Measurements from ENCODE around the gene LETM1. TPM values are rescaled to one million over a fixed set of nuclear protein-coding genes. Genes with fewer than 3 reads are reported as not detected.

Gene LETM1
- total and polyA plus RNA-seq, 2 of the 13 experiments (the other 11 are each of a cell fraction or from before 2014, with no cell fraction given): 9.7 to 41.6 TPM

DNA sequence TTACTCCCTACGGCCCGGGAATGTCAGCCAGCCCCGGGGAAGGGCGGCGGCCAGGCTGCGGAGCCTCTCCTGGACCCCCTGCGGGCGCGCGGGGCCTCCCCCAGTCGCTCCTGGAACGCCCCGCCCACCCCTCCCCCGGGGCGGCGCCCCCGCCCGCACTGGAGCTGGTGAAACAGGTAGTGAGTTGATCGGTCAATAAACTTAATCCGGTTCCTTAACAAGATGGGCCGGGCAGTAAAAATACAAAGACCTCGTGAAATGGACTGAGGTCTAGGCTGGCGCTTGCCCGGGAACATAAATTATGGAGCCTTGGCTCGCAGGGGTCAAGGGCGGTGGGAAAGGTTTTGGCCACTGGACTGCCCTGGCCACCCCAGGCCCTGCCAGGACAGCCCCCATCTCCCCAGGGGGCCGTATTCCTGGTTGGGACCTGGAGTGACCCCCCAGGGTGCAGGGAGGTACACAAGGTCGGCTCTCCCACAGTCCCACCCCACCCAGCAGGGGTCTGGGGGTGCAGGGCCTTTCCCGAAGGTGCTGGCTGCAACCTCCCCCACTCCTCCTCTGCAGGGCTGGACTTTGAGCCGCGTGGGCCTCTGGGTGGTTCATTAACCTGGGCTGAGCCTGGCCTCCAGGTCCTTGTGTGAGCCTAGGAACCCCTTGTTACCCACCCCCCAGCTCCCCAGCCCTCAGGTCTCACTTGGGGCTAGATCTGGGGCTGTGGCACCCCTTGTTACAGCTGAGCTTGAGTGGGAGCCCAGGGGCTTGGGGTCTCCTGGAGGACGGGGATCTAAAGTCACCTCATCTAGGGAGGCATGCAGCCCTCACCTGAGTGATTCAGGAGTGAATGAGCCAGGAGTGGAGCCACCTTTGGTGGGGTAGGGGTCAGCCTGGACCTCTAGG lies 60.4 kb downstream of the LETM1 start (continued):
- no peak for TF ChIP-seq RFX1 (IDR thresholded peaks at IDR 0.05)
- no peak for TF ChIP-seq NFRKB (IDR thresholded peaks at IDR 0.05)
- no peak for TF ChIP-seq MZF1 (CRISPR knock-in tag; IDR thresholded peaks at IDR 0.05; ENCODE audit: borderline replicate concordance)
- peak; percentile 70; the same call in 1 of the 2 replicates for TF ChIP-seq ZNF607 (CRISPR knock-in tag; IDR thresholded peaks at IDR 0.05; ENCODE audit: borderline replicate concordance)
- no peak; the same call in none of the 2 replicates for TF ChIP-seq MEIS2 (CRISPR knock-in tag; IDR thresholded peaks at IDR 0.05)
- peak; percentile 99 for TF ChIP-seq KDM6A (CRISPR knock-in tag; IDR thresholded peaks at IDR 0.05; ENCODE audit: low read depth)
- TF ChIP-seq ZFP36 (IDR thresholded peaks at IDR 0.05; ENCODE audit: borderline replicate concordance, low read depth, low read length, partially characterized antibody): no peak
- no peak for TF ChIP-seq FOXK2 (IDR thresholded peaks at IDR 0.05)
- no peak for TF ChIP-seq ZNF670 (CRISPR knock-in tag; IDR thresholded peaks at IDR 0.05; ENCODE audit: borderline replicate concordance)
- peak; percentile 67; the same call in 1 of the 2 replicates for TF ChIP-seq SOX5 (CRISPR knock-in tag; IDR thresholded peaks at IDR 0.05; ENCODE audit: borderline replicate concordance)
- no peak for TF ChIP-seq ETV6 (CRISPR knock-in tag; conservative IDR thresholded peaks at IDR 0.05)
- 0 out of 2 replicates have a peak, but pooled peaks have one; percentile 33 for TF ChIP-seq SOX13 (IDR thresholded peaks at IDR 0.05)
- TF ChIP-seq SOX13 (CRISPR knock-in tag; conservative IDR thresholded peaks at IDR 0.05 in 1 of 2, IDR thresholded peaks at IDR 0.05 in 1 of 2): peak in 1 of 2 experiments; percentile 71; a peak in 2 of 4 replicates
- TF ChIP-seq TSC22D2 (CRISPR knock-in tag; IDR thresholded peaks at IDR 0.05; ENCODE audit: borderline replicate concordance): peak; percentile 66; the same call in 1 of the 2 replicates
- TF ChIP-seq TBX3 (IDR thresholded peaks at IDR 0.05; ENCODE audit: borderline replicate concordance): 0 out of 2 replicates have a peak, but pooled peaks have one; percentile 25
- TF ChIP-seq, protein P1, sequence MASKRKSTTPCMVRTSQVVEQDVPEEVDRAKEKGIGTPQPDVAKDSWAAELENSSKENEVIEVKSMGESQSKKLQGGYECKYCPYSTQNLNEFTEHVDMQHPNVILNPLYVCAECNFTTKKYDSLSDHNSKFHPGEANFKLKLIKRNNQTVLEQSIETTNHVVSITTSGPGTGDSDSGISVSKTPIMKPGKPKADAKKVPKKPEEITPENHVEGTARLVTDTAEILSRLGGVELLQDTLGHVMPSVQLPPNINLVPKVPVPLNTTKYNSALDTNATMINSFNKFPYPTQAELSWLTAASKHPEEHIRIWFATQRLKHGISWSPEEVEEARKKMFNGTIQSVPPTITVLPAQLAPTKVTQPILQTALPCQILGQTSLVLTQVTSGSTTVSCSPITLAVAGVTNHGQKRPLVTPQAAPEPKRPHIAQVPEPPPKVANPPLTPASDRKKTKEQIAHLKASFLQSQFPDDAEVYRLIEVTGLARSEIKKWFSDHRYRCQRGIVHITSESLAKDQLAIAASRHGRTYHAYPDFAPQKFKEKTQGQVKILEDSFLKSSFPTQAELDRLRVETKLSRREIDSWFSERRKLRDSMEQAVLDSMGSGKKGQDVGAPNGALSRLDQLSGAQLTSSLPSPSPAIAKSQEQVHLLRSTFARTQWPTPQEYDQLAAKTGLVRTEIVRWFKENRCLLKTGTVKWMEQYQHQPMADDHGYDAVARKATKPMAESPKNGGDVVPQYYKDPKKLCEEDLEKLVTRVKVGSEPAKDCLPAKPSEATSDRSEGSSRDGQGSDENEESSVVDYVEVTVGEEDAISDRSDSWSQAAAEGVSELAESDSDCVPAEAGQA (IDR thresholded peaks at IDR 0.05; ENCODE audit: low read depth): no peak
- TF ChIP-seq, protein P1 (CRISPR knock-in tag; IDR thresholded peaks at IDR 0.05; ENCODE audit: borderline replicate concordance): peak; percentile 61; the same call in 1 of the 2 replicates
- peak; percentile 86 for TF ChIP-seq ESRRA (CRISPR knock-in tag; IDR thresholded peaks at IDR 0.05; ENCODE audit: low read depth)
- no peak for TF ChIP-seq WIZ (CRISPR knock-in tag; IDR thresholded peaks at IDR 0.05)
- TF ChIP-seq GATAD1 (CRISPR knock-in tag; IDR thresholded peaks at IDR 0.05): peak; percentile 41; the same call in 1 of the 2 replicates
- TF ChIP-seq SMAD1 (CRISPR knock-in tag; IDR thresholded peaks at IDR 0.05; ENCODE audit: borderline replicate concordance, low read depth): 0 out of 2 replicates have a peak, but pooled peaks have one; percentile 11
- 0 out of 2 replicates have a peak, but pooled peaks have one; percentile 30 for TF ChIP-seq CAMTA2 (CRISPR knock-in tag; IDR thresholded peaks at IDR 0.05; ENCODE audit: borderline replicate concordance)
- TF ChIP-seq ZNF501 (CRISPR knock-in tag; IDR thresholded peaks at IDR 0.05): peak; percentile 61
- TF ChIP-seq PBX3 (CRISPR knock-in tag; IDR thresholded peaks at IDR 0.05; ENCODE audit: borderline replicate concordance): no peak
